GM15510 (cell line): ENCODE measurements around the gene AMPD2.

Source experiments
- POLR2A ChIP-seq: IDR thresholded peaks from 3 replicates; pipeline ENCODE4 v1.6.1; 2011; ENCODE audit warnings: borderline replicate concordance; ENCODE audit not compliant: insufficient read length; ENCODE audit errors: extremely low read depth

The AMPD2 gene

DNA sequence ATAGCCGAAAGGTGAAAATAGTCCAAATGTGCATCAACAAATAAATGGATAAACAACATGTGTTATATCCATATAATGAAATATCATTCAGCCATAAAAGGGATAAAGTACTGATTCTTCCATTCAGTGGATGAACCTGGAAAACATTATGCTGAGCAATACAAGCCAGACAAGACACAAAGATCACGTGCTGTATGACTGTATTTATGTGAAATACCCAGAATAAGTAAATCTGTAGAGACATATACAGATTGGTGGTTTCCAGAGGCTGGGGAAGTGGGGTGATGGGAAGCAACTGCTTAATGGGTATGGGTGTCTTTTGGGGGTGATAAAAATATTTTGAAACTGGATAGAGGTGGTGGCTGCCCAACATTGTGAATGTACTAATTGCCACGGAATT is 23.0 kb downstream of the AMPD2 start:
- TF ChIP-seq POLR2A, result no peak

- TF ChIP-seq POLR2A, result no peak
Observed at GRCh38 chr1:109643385-109644230, 24.0 kb downstream of the AMPD2 start.

GRCh38 chr1:109644670-109645069 is 25.0 kb downstream of the AMPD2 start:
- no peak for TF ChIP-seq POLR2A

DNA sequence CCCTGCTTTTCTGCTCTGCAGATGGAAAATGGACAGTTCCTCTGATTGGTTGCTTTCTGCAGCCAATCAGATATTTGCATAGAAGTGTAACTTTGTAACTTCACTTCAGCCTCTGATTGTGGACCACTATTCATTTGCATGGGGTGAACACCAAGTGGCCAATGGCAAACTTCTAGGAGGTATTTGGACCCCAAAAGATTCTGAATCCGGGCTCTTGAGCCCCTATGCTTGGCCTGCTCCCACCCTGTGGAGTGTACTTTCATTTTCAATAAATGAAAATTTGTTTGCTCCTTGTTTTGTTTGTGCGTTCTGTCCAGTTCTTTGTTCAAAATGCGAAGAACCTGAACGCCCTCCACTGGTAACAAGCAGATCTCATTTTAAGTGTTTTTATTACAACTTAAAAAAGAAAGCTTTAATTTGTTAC is 29.9 kb downstream of the AMPD2 start:
- TF ChIP-seq POLR2A, result no peak

- no peak for TF ChIP-seq POLR2A
Observed at GRCh38 chr1:109650609-109651008, 31.0 kb downstream of the AMPD2 start.

DNA sequence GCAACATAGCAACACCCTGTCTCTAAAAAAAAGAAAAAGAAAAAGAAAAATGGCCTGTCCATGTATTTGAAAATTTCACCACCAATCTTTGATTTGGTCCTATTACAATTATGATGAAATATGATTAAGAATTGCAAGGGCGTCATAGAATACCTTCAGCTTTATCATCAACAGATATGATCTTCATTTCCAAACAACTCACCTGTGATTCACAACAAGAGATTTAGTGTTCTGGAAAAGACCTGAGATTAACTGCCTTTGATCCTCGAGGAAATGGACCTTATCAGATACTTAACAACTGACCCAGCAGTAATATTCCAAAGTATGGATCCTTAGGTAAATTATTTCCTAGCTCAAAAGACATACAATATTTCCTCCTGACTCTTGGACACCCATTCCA is 32.8 kb downstream of the AMPD2 start:
- no peak for TF ChIP-seq POLR2A

GRCh38 chr1:109653306-109653705 is 33.7 kb downstream of the AMPD2 start:
- TF ChIP-seq POLR2A, result no peak

- no peak for TF ChIP-seq POLR2A
Observed at GRCh38 chr1:109654519-109654918, 34.9 kb downstream of the AMPD2 start.

GRCh38 chr1:109655615-109656519 is 36.2 kb downstream of the AMPD2 start, which contains the start of gene GSTM4:
Gene GSTM4, plus strand, starts transcription at chr1:109656099. Its CDS starts 291 bp downstream, at chr1:109656390.
- peak; percentile 48 for TF ChIP-seq POLR2A

DNA sequence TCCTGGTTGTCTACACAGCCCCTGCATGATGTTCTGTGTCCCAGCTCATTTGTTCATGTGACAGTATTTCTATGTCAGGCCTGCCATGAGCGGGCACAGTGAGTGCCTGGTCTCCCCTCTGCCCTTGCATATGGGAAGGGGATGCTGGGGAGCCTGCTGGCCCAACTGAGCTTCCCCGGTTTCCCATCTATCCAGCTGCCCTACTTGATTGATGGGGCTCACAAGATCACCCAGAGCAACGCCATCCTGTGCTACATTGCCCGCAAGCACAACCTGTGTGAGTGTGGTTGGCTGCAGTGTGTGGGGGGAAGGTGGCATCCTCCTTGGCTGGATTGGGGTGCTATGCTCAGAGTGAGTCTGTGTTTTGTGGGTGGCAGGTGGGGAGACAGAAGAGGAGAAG is 37.8 kb downstream of the AMPD2 start:
- no peak for TF ChIP-seq POLR2A

GRCh38 chr1:109657970-109658369 is 38.3 kb downstream of the AMPD2 start:
- TF ChIP-seq POLR2A, result no peak

- TF ChIP-seq POLR2A, result no peak
Observed at GRCh38 chr1:109658533-109659042, 39.0 kb downstream of the AMPD2 start.

- TF ChIP-seq POLR2A, result no peak
Observed at GRCh38 chr1:109659145-109659544, 39.5 kb downstream of the AMPD2 start.

GRCh38 chr1:109659997-109660690 is 40.5 kb downstream of the AMPD2 start:
- no peak for TF ChIP-seq POLR2A
